Panc1 (cell line): ENCODE measurements around the gene RNASEH2A.

ENCODE experiments used
- CTCF ChIP-seq: fragments of 450-650 bp; IDR thresholded peaks from 2 replicates; pipeline ENCODE4 v1.5.1; 2017; ENCODE audit warnings: mild to moderate bottlenecking
- POLR2AphosphoS5 ChIP-seq: IDR thresholded peaks from 2 replicates; pipeline ENCODE4 v1.6.1; 2012; ENCODE audit warnings: mild to moderate bottlenecking, low read depth, low read length, moderate library complexity
- REST ChIP-seq, 2 experiments: IDR thresholded peaks; 2 replicates each; pipeline ENCODE4 v1.6.1; 2011 to 2012; ENCODE audit warnings: low read depth in 2 of 2, control low read depth in 1 of 2, low read length in 1 of 2, mild to moderate bottlenecking in 1 of 2, moderate library complexity in 1 of 2; ENCODE audit not compliant: insufficient read depth in 1 of 2
- TCF7L2 ChIP-seq: IDR thresholded peaks from 2 replicates; pipeline ENCODE4 v1.6.1; 2011; ENCODE audit warnings: mild to moderate bottlenecking, low read depth, low read length, inconsistent platforms

GRCh38 chr19:12794971-12795381 lies 11.4 kb upstream of the RNASEH2A start:
- TF ChIP-seq CTCF: no peak
- TF ChIP-seq TCF7L2: no peak
- no peak for TF ChIP-seq REST (IDR thresholded peaks at IDR 0.05; ENCODE audit: insufficient read depth in 1 of 2, low read depth in 2 of 2, low read length in 1 of 2)
- no peak for TF ChIP-seq POLR2AphosphoS5
